Astrocyte of the spinal cord (primary cell): Measurements from ENCODE around the gene ZGPAT.

Experiments used
- DNase-seq: peaks from one replicate; pipeline ENCODE4 v3.0.0; 2011; ENCODE audit warnings: low read depth, low spot score
- H3K4me3 ChIP-seq: 2 replicates; pipeline ENCODE4 v1.5.1; 2011; ENCODE audit warnings: low read depth, mild to moderate bottlenecking, low read length, moderate library complexity
- in situ Hi-C: cut with HindIII; loops from 2 replicates; pipeline ENCODE4 v1.10.0; 2017; ENCODE audit warnings: low sequenced_read_pairs
- TF ChIP-seq, protein P1 (sequence below): IDR thresholded peaks from 2 replicates; pipeline ENCODE4 v1.5.1; 2012; ENCODE audit warnings: low read depth, mild to moderate bottlenecking, low read length, inconsistent platforms

ZGPAT gene

DNA sequence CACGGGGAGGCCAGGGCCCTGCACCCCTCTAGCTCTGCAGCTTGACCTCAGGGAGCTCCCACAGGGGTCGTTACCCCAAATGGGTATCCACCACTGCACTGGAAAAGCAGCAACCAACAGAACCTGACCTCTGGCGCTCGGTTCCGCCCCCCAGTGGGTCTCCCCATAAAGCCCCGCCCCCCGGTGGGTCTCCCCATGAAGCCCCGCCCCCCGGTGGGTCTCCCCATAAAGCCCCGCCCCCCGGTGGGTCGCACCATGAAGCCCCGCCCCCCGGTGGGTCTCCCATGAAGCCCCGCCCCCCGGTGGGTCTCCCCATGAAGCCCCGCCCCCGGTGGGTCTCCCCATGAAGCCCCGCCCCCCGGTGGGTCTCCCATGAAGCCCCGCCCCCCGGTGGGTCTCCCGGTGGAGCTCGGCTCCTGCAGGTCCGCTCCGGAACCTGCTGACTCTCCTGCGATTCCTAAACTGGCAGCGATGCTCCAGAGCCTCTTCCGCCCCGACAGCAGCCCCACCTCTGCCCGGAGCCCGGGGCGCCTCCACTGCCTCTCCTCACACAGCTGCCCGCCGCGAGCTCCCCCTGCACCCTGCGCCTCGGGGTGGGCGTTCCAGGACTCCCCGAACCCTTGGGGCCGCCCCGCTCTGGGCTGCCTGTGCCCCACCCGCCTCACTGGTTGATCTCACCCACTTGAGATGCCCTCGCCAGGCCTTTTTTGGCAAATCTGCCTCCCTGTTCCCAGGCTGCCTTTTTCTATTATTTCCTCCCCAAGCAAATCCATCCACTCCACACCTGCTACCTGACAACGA is 43.8 kb downstream of the ZGPAT start:
- no peak for DNase-seq
- in situ Hi-C loops: no loop called here
- H3K4me3 ChIP-seq: no peak overlapping the region
- TF ChIP-seq, protein P1, sequence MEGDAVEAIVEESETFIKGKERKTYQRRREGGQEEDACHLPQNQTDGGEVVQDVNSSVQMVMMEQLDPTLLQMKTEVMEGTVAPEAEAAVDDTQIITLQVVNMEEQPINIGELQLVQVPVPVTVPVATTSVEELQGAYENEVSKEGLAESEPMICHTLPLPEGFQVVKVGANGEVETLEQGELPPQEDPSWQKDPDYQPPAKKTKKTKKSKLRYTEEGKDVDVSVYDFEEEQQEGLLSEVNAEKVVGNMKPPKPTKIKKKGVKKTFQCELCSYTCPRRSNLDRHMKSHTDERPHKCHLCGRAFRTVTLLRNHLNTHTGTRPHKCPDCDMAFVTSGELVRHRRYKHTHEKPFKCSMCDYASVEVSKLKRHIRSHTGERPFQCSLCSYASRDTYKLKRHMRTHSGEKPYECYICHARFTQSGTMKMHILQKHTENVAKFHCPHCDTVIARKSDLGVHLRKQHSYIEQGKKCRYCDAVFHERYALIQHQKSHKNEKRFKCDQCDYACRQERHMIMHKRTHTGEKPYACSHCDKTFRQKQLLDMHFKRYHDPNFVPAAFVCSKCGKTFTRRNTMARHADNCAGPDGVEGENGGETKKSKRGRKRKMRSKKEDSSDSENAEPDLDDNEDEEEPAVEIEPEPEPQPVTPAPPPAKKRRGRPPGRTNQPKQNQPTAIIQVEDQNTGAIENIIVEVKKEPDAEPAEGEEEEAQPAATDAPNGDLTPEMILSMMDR: no peak

- no peak overlapping the region for H3K4me3 ChIP-seq
- TF ChIP-seq, protein P1: no peak
- in situ Hi-C loops: no loop called here
- no peak for DNase-seq
Observed at GRCh38 chr20:63752411-63753101, 44.7 kb downstream of the ZGPAT start.

DNA sequence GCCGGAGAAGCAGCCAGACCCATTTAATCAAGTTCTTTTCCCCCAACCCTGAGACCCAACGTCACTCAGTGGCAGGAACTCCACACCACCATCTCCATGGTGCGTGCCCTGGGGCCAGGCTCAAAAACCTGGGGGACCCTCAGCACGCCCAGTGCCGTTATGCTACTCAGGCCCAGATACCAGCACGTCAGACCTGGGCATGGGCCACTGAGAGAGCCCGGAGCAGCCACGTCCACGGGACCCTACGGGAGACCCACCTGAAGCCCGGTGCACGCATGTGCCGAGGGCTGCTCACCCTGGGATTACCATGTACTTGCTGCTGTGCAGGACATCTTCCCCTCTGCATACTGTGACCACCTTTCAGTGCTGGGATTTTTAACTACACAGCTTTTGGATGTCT is 45.5 kb downstream of the ZGPAT start:
- TF ChIP-seq, protein P1: no peak
- in situ Hi-C loops: no loop called here
- H3K4me3 ChIP-seq: no peak overlapping the region
- DNase-seq: no peak

DNA sequence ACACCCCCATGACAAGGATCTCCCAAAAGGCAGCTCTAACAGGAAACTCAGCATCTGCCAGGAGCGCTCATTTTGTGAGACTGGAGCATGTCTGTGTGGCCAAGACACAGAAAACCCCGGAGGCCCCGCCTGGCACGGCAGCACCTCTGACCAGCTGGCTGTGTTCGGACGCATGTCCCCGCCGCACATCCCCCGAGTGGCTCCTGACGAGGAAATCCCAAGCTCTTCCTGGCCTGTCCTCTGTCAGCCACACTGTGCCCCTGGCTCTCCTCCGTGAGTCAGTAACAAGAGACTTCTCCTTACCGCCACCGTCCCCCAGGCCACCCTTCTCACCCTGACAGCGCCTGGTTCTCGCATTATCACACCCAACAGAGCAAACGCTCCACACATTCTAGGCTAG is 46.2 kb downstream of the ZGPAT start:
- in situ Hi-C loops: no loop called here
- no peak for DNase-seq
- TF ChIP-seq, protein P1: no peak
- no peak overlapping the region for H3K4me3 ChIP-seq

GRCh38 chr20:63755933-63756647 is 48.3 kb downstream of the ZGPAT start:
- DNase-seq: no peak
- no peak overlapping the region for H3K4me3 ChIP-seq
- in situ Hi-C loops: no loop called here
- TF ChIP-seq, protein P1: no peak

DNA sequence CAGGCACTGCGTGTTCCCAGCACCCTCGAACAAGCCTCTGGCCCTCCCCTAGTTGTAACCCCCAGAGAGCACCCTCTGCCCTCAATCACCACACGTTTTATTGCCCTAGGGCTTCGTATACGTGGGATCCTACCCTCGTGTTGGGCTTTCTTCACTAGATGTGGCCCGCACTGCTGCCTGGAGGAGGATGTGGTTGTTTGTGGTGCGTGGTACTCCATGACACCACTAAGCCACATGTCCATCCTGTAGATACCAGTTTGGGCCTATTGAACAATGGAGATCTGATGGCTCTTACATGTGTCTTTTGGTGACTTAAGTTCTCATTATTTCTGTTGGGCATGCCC is 48.8 kb downstream of the ZGPAT start:
- TF ChIP-seq, protein P1: no peak
- no peak for DNase-seq
- no peak overlapping the region for H3K4me3 ChIP-seq
- in situ Hi-C loops: no loop called here
